Measurements from ENCODE around the gene JMY. TPM values are rescaled to one million over a fixed set of nuclear protein-coding genes. Genes with fewer than 3 reads are reported as not detected.

The JMY gene
- 10 to 100 TPM; 13.9 to 15.5 TPM for total RNA-seq
- long read RNA-seq, donor 1, partial matches to known transcripts: 10 of 14 reads
- long read RNA-seq, donor 1, other reads (novel, unspliced or antisense): 4 of 14 reads
- long read RNA-seq, donor 2, partial matches to known transcripts: 1 of 1 reads
- long read RNA-seq, donor 2, other reads (novel, unspliced or antisense): 0 of 1 reads

GRCh38 chr5:79235634-79236361 is at the start of gene JMY:
TSS of gene JMY (plus strand) at chr5:79236131. CDS start at chr5:79236651, 520 bp downstream.
- intact Hi-C loops (cut with DNase I): no loop called here
- peak; percentile 96 for DNase-seq (ENCODE audit: low spot score)

DNA sequence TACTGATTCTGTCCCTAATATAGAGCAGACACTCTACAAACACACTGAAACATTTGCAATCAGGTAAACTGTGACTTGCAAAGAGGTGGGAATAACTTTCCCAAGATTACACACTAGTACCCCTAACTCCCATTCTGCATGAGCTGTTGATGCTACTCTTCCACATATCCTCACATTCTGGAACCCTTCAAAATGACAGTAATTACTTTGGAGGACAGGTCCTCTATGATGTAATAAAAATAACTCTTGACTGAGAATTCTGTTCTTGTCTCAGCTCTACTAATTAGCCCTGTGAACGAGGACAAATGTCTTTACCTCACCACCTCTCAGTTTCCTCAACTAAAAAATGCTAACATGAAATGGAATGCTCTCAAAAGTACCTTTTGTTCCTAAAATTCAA is 49.5 kb upstream of the JMY start:
- intact Hi-C loops (cut with DNase I): no loop called here
- no peak for DNase-seq (ENCODE audit: low spot score)

GRCh38 chr5:79189439-79190234 is 46.3 kb upstream of the JMY start:
- DNase-seq (ENCODE audit: low spot score): no peak
- intact Hi-C loops (cut with DNase I): no loop called here

GRCh38 chr5:79190235-79190529 is 45.7 kb upstream of the JMY start:
- intact Hi-C loops (cut with DNase I): no loop called here
- DNase-seq (ENCODE audit: low spot score): no peak

- intact Hi-C loops (cut with DNase I): no loop called here
- DNase-seq (ENCODE audit: low spot score): no peak
Measured at GRCh38 chr5:79191457-79191856, 44.5 kb upstream of the JMY start.

DNA sequence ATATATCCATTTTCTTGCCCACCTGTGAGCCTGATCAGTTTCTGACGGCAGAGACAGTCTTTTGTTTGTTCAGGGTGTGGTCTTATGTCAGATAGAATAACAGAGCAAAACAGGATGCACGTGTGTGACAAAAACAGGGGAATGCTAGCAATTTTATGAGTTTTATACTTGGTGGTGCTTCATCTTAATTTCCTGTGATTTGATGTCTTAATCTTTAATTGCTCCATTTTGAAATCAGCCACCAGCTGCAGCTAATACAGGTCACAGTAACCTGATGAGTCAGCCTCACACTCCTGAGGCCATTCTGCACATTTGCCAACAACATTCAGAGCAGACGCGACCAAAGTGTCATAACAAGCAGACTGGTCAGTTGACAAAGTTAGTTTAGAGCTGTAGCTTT is 42.3 kb upstream of the JMY start:
- intact Hi-C loops (cut with DNase I): no loop called here
- DNase-seq (ENCODE audit: low spot score): no peak

GRCh38 chr5:79200573-79201183 is 35.3 kb upstream of the JMY start:
- no peak for DNase-seq (ENCODE audit: low spot score)
- intact Hi-C loops (cut with DNase I): no loop called here

- intact Hi-C loops (cut with DNase I): no loop called here
- DNase-seq (ENCODE audit: low spot score): no peak
Measured at GRCh38 chr5:79201206-79201605, 34.7 kb upstream of the JMY start.

GRCh38 chr5:79202076-79202475 is 33.9 kb upstream of the JMY start:
- no peak for DNase-seq (ENCODE audit: low spot score)
- intact Hi-C loops (cut with DNase I): no loop called here

- no peak for DNase-seq (ENCODE audit: low spot score)
- intact Hi-C loops (cut with DNase I): no loop called here
Measured at GRCh38 chr5:79205965-79206364, 30.0 kb upstream of the JMY start.

GRCh38 chr5:79206541-79206940 is 29.4 kb upstream of the JMY start:
- intact Hi-C loops (cut with DNase I): no loop called here
- DNase-seq (ENCODE audit: low spot score): no peak

DNA sequence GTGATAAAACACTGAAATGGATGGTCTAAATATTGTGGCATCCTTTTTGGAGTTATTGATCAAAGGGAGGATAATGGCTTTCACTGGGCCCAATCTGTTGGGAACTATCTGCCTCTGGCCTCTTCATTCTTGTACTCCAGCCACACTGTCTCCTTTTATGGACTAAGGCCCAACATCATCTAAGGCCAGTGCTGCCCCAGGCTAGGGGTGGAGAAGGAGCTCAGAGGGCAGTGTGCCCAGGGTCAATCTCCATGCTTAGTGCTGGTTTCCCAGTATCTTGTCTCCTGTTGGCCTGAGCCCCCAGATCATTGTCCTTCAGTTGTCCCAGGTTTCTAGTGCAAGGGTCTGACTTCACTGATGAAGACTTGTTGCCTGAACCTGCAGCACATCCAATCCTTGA is 26.4 kb upstream of the JMY start:
- intact Hi-C loops (cut with DNase I): no loop called here
- DNase-seq (ENCODE audit: low spot score): no peak

GRCh38 chr5:79224286-79224984 is 11.5 kb upstream of the JMY start:
- intact Hi-C loops (cut with DNase I): no loop called here
- DNase-seq (ENCODE audit: low spot score): no peak

- intact Hi-C loops (cut with DNase I): no loop called here
- no peak for DNase-seq (ENCODE audit: low spot score)
Measured at GRCh38 chr5:79225026-79225425, 10.9 kb upstream of the JMY start.

DNA sequence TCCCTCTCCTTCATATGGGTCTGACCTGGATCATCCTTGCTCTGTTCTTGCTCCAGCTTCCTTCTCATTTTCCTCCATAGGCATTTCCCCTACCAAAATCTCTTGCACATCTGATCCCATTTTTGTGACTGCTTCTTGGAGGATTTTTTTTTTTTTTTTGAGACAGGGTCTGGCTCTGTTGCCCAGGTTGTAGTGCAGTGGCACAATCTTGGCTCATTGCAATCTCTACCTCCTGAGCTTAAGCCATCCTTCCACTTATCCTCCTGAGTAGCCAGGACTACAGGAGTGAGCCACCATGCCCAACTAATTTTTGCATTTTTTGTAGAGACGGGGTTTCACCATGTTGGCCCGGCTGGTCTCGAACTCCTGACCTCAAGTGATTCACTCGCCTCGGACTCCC is 10.5 kb upstream of the JMY start:
- DNase-seq (ENCODE audit: low spot score): no peak
- intact Hi-C loops (cut with DNase I): no loop called here

DNA sequence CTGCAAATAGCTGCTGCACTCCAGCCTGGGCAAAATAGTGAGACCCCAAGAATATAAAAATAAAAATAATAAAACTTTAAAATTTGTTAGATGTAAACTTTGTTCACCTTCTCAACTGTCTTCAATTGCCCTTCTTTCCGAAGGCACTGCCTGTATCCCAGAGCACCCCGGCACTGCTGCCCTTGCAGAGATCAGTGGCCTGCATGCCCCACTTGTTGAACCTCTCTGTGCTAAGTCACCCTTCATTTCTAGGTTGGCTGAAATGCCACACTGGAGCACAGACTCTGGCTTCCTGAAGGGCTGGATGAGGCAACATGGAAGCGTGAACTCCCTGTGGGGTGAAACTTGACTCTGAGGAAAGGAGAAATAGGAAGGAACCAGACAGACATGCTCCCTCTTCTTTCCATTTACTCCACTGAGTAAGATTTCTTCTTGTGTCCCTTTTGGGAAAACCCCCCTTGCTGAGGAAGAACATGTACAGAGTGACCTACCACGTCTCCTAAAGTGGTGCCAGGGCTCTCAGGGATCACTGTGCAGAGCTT is 8.4 kb upstream of the JMY start:
- intact Hi-C loops (cut with DNase I): no loop called here
- no peak for DNase-seq (ENCODE audit: low spot score)

- intact Hi-C loops (cut with DNase I): no loop called here
- DNase-seq (ENCODE audit: low spot score): no peak
Measured at GRCh38 chr5:79229357-79230174, 6.4 kb upstream of the JMY start.

DNA sequence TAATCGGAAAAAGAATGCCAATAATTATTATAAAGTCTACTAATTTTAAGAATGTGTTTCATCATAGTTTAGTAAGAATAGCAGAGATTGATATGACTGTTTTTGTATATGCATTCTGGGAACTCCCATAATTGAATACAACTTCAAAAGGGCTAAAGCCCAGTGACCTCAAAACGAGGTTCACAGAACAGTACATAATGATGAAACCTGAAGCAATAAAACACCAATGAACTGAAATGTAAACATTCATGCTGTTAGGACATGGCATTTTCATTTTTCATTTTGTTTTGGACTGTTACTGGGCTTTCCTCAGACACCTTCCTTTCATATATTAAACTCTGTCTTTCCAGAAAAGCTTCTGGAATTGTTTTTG is 684 bp upstream of the JMY start:
- DNase-seq (ENCODE audit: low spot score): no peak
- intact Hi-C loops (cut with DNase I): no loop called here
